Ovary (tissue), 9 donors: ENCODE results near the gene JUNB. TPM values are rescaled to one million over a fixed set of nuclear protein-coding genes. Genes with fewer than 3 reads are reported as not detected.

Source experiments
- DNase-seq, 5 donors: peaks; one replicate each; pipeline ENCODE4 v3.0.0-alpha.2; 2019 to 2020
- H3K27ac ChIP-seq, 2 donors: fragments of 200-600 bp; one replicate each; pipeline versions ENCODE4 v1.5.1 to v1.8.0; 2019 to 2022
- H3K27me3 ChIP-seq: fragments of 200-600 bp; one replicate; pipeline ENCODE4 v1.8.0; 2022
- H3K36me3 ChIP-seq: fragments of 200-600 bp; sonication (generic); one replicate; pipeline ENCODE4 v1.5.1; 2019
- H3K4me1 ChIP-seq: one replicate; pipeline ENCODE4 v1.8.1; 2013; ENCODE audit warnings: mild to moderate bottlenecking, moderate library complexity; ENCODE audit not compliant: insufficient read depth
- H3K4me3 ChIP-seq: fragments of 200-600 bp; sonication (generic); one replicate; pipeline ENCODE4 v1.5.1; 2017
- H3K9me3 ChIP-seq, 2 donors: fragments of 200-600 bp in 1 of 2; sonication (generic) in 1 of 2; one replicate each; pipeline versions ENCODE4 v1.5.1 to v1.8.1; 2013 to 2019; ENCODE audit warnings: mild to moderate bottlenecking in 1 of 2, moderate library complexity in 1 of 2
- CTCF ChIP-seq, 3 donors: fragments of 450-650 bp in 2 of 3; fragments of 200-600 bp in 1 of 3; IDR thresholded peaks; one replicate each; pipeline versions ENCODE4 v1.5.1 to v1.8.0; 2016 to 2022; ENCODE audit warnings: antibody characterized with exemption in 3 of 3, mild to moderate bottlenecking in 1 of 3
- EP300 ChIP-seq: sonication (generic); formaldehyde crosslinking; IDR thresholded peaks from one replicate; pipeline ENCODE4 v1.6.1; 2017; ENCODE audit warnings: antibody characterized with exemption
- POLR2A ChIP-seq: fragments of 450-650 bp; IDR thresholded peaks from one replicate; pipeline ENCODE4 v1.6.1; 2017; ENCODE audit warnings: antibody characterized with exemption, mild to moderate bottlenecking, moderate library complexity
- WGBS, 3 donors: extraction: QIAGEN DNeasy Blood & Tissue Kit in 1 of 3; methylation state at CpG; one replicate each; pipeline versions ENCODE4 v1.1.5 to v1.1.7; 2013 to 2017; 5-methylcytosine and 5-hydroxymethylcytosine counted together
- intact Hi-C, 4 donors: fragments of 100-400 bp; cut with DNase I; formaldehyde crosslinking; loops; one replicate each; pipeline versions ENCODE4 v1.11.0 to v1.15.1; 2022 to 2023
- polyA plus RNA-seq, 2 donors: library from polyadenylated mRNA; stranded (reverse); fragments of 200-250 nt in 1 of 2; fragments of 350-450 nt in 1 of 2; fragmentation: Illumina TruSeq in 1 of 2; extraction: RNeasy Lipid Tissue Mini Kit (QIAGEN cat#74804) in 1 of 2; gene quantifications; one replicate each; pipeline ENCODE4 v1.2.3, GENCODE V29; 2013 to 2014
- total RNA-seq, 7 donors: library from RNA; depleted of rRNA in 2 of 7; stranded (reverse); fragments of >200 nt in 2 of 7; fragmentation: NEBNext Ultra II Directional in 3 of 7; extraction: Animal tissue kit (Norgen Biotek cat#: 25700) in 3 of 7; gene quantifications; one replicate each; pipeline versions ENCODE4 v1.1.0 to v1.2.4, GENCODE V29; 2016 to 2023
- donor health status: DM: no; HTN: no; CAD: no; lungs with moderate emphysema.
- donor health status: DM: no; HTN: no; CAD: no.
- donor health status: Bipolar disorder and iron deficiency.
- donor health status: DM: yes; HTN: yes; CAD: no.
- donor health status: DM: no; HTN: no; CAD: no.
- donor health status: DM: yes; HTN: yes; CAD: no.

JUNB gene
- total and polyA plus RNA-seq, 9 donors: 6.8 to 3,039 (median 413) TPM

GRCh38 chr19:12833738-12834565 is 42.7 kb downstream of the JUNB start:
- Histone ChIP-seq H3K4me3 (peak overlapping the region; percentile 26), H3K27me3 (peaks cover 16% of the 10 kb centered on the region), H3K9me3 (no peaks in the 10 kb centered on the region), H3K27ac (no peak overlapping the region), H3K4me1 (no peaks in the 10 kb centered on the region), H3K36me3 (no peaks in the 10 kb centered on the region)
- DNase-seq: no peak
- 1% methylated on average over 21 to 86 of the region's 87 CpGs for WGBS, 3 donors
- TF ChIP-seq POLR2A (no peak), EP300 (no peak), CTCF (IDR thresholded peaks at IDR 0.05) (no peak)
- intact Hi-C loops: no loop called here

GRCh38 chr19:12834566-12834943 is 43.3 kb downstream of the JUNB start, which contains the start of gene RTBDN:
Gene RTBDN (minus strand): TSS chr19:12834579. CDS start chr19:12829979, 4,600 bp downstream.
- TF ChIP-seq EP300 (no peak), POLR2A (no peak), CTCF (IDR thresholded peaks at IDR 0.05) (no peak)
- 3 to 6% (median 3%) methylated on average over 20 of the region's 20 CpGs for WGBS, 3 donors

GRCh38 chr19:12834976-12835757 is 43.9 kb downstream of the JUNB start:
- Histone ChIP-seq H3K27ac (no peak overlapping the region), H3K4me1 (no peaks in the 10 kb centered on the region), H3K27me3 (peaks cover 17% of the 10 kb centered on the region), H3K4me3 (no peak overlapping the region), H3K36me3 (no peaks in the 10 kb centered on the region), H3K9me3 (no peaks in the 10 kb centered on the region)
- DNase-seq: peak in 2 of 5 donors; percentile 30 to 50
- intact Hi-C loops: no loop called here
- TF ChIP-seq POLR2A (no peak), EP300 (no peak)
- 4 to 9% (median 4%) methylated on average over 39 of the region's 39 CpGs for WGBS, 3 donors

More at GRCh38 chr19:12834566-12834943, 43.3 kb downstream of the JUNB start, which contains the start of gene RTBDN:
- no peak for DNase-seq
- peaks cover 16% of the 10 kb centered on the region for H3K27me3 ChIP-seq
- peak within 1 kb of the TSS; percentile 26 for H3K4me3 ChIP-seq
- H3K9me3 ChIP-seq: no peaks in the 10 kb centered on the region
- no peaks in the 10 kb centered on the region for H3K36me3 ChIP-seq
- H3K4me1 ChIP-seq: no peaks in the 10 kb centered on the region
- intact Hi-C loops: no loop called here
- no peak within 1 kb of the TSS for H3K27ac ChIP-seq

- Histone ChIP-seq H3K9me3 (no peaks in the 10 kb centered on the region), H3K4me1 (peaks cover 5% of the 10 kb centered on the region), H3K4me3 (no peak overlapping the region), H3K27ac (no peak overlapping the region), H3K27me3 (peaks cover 18% of the 10 kb centered on the region), H3K36me3 (no peaks in the 10 kb centered on the region)
- 3 to 5% (median 3%) methylated on average over 6 of the region's 6 CpGs for WGBS, 3 donors
- intact Hi-C loops: no loop called here
- no peak for TF ChIP-seq POLR2A
- TF ChIP-seq EP300: no peak
- no peak for TF ChIP-seq CTCF (IDR thresholded peaks at IDR 0.05)
- DNase-seq: no peak
Measured at GRCh38 chr19:12836529-12836863, 45.2 kb downstream of the JUNB start.
